Measurements from ENCODE around the gene PEX1.

The PEX1 gene

DNA sequence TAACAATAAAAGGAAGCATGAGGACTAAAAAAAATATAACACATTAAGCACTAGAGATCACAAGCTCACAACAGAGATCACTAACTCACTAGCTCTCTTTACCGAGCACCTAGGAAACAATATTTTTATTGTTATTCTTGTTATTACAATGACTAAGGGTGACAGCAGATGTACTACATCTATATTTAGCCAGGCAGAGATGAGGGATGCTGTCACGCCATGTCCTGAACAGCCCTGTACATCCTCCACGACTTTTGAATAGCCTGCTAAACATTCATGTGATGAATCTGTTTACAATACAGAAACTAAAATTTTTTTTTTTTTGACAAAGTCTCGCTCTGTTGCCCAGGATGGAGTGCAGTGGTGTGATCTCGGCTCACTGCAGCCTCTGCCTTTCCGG, 39.1 kb upstream of the PEX1 start:
- Histone ChIP-seq H4K20me1 (ENCODE audit: insufficient read depth, low read length, poor library complexity, severe bottlenecking) (no peaks in the 10 kb centered on the region), H3K79me2 (ENCODE audit: insufficient read depth, low read length) (no peaks in the 10 kb centered on the region), H3F3A (ENCODE audit: low read depth) (no peaks in the 10 kb centered on the region), H3K9me2 (replicated peaks; ENCODE audit: low read depth, low read length) (no peaks in the 10 kb centered on the region), H3K36me3 (ENCODE audit: insufficient read depth, low read length) (peaks cover 85% of the 10 kb centered on the region), H3K4me1 (ENCODE audit: insufficient read depth, low read length, poor library complexity, severe bottlenecking) (no peaks in the 10 kb centered on the region), H3K9me3 (ENCODE audit: insufficient read depth, low read depth, low read length) (no peaks in the 10 kb centered on the region), H3K27me3 (ENCODE audit: insufficient read depth, low read length, poor library complexity, severe bottlenecking) (no peaks in the 10 kb centered on the region), H2AFZ (ENCODE audit: low read length) (no peak overlapping the region), H3K9ac (ENCODE audit: low read depth, low read length, poor library complexity, severe bottlenecking) (no peak overlapping the region), H3K4me2 (ENCODE audit: low read depth, low read length, poor library complexity, severe bottlenecking) (no peak overlapping the region), H3K4me3 (ENCODE audit: low read length, poor library complexity, severe bottlenecking) (no peak overlapping the region)
- TF ChIP-seq CTCF (conservative IDR thresholded peaks at IDR 0.05; ENCODE audit: low read length), result no peak
- TF ChIP-seq EZH2phosphoT487 (IDR thresholded peaks at IDR 0.05; ENCODE audit: borderline replicate concordance), result no peak

- no peaks in the 10 kb centered on the region for H3K9me3 ChIP-seq (ENCODE audit: insufficient read depth, low read depth, low read length)
Observed at GRCh38 chr7:92563345-92563744, 35.0 kb upstream of the PEX1 start.

GRCh38 chr7:92560602-92561001, 32.3 kb upstream of the PEX1 start:
- Histone ChIP-seq H4K20me1 (ENCODE audit: insufficient read depth, low read length, poor library complexity, severe bottlenecking) (no peaks in the 10 kb centered on the region), H3K9me2 (replicated peaks; ENCODE audit: low read depth, low read length) (no peaks in the 10 kb centered on the region), H3K9ac (ENCODE audit: low read depth, low read length, poor library complexity, severe bottlenecking) (no peak overlapping the region), H3K36me3 (ENCODE audit: insufficient read depth, low read length) (peaks cover 53% of the 10 kb centered on the region), H3K79me2 (ENCODE audit: insufficient read depth, low read length) (no peaks in the 10 kb centered on the region), H3K9me3 (ENCODE audit: insufficient read depth, low read depth, low read length) (no peaks in the 10 kb centered on the region), H3K27me3 (ENCODE audit: insufficient read depth, low read length, poor library complexity, severe bottlenecking) (no peaks in the 10 kb centered on the region), H3K4me1 (ENCODE audit: insufficient read depth, low read length, poor library complexity, severe bottlenecking) (no peaks in the 10 kb centered on the region), H3F3A (ENCODE audit: low read depth) (0 out of 2 replicates have a peak, but pooled peaks cover 4% of the 10 kb centered on the region), H3K4me3 (ENCODE audit: low read length, poor library complexity, severe bottlenecking) (no peak overlapping the region), H2AFZ (ENCODE audit: low read length) (no peak overlapping the region), H3K4me2 (ENCODE audit: low read depth, low read length, poor library complexity, severe bottlenecking) (no peak overlapping the region)
- TF ChIP-seq EZH2phosphoT487 (IDR thresholded peaks at IDR 0.05; ENCODE audit: borderline replicate concordance), result no peak
- no peak for TF ChIP-seq CTCF (conservative IDR thresholded peaks at IDR 0.05; ENCODE audit: low read length)

More at GRCh38 chr7:92563345-92563744, 35.0 kb upstream of the PEX1 start:
- H3K9me2 ChIP-seq (replicated peaks; ENCODE audit: low read depth, low read length), result no peaks in the 10 kb centered on the region
- TF ChIP-seq CTCF (conservative IDR thresholded peaks at IDR 0.05; ENCODE audit: low read length), result no peak
- no peak overlapping the region for H3K4me3 ChIP-seq (ENCODE audit: low read length, poor library complexity, severe bottlenecking)
- H3K4me2 ChIP-seq (ENCODE audit: low read depth, low read length, poor library complexity, severe bottlenecking), result no peak overlapping the region
- H3K36me3 ChIP-seq (ENCODE audit: insufficient read depth, low read length), result peaks cover 77% of the 10 kb centered on the region
- H3F3A ChIP-seq (ENCODE audit: low read depth), result 0 out of 2 replicates have a peak, but pooled peaks cover 4% of the 10 kb centered on the region
- no peak overlapping the region for H3K9ac ChIP-seq (ENCODE audit: low read depth, low read length, poor library complexity, severe bottlenecking)
- H3K4me1 ChIP-seq (ENCODE audit: insufficient read depth, low read length, poor library complexity, severe bottlenecking), result no peaks in the 10 kb centered on the region
- no peaks in the 10 kb centered on the region for H3K27me3 ChIP-seq (ENCODE audit: insufficient read depth, low read length, poor library complexity, severe bottlenecking)
- no peaks in the 10 kb centered on the region for H4K20me1 ChIP-seq (ENCODE audit: insufficient read depth, low read length, poor library complexity, severe bottlenecking)
- H2AFZ ChIP-seq (ENCODE audit: low read length), result no peak overlapping the region
- no peaks in the 10 kb centered on the region for H3K79me2 ChIP-seq (ENCODE audit: insufficient read depth, low read length)

Measured in Loucy (cell line).